Esophagus squamous epithelium (tissue), 4 donors: ENCODE measurements around the gene ELMO1.

ENCODE experiments used
- CTCF ChIP-seq, 6 experiments: fragments of 450-650 bp in 4 of 6; fragments of 200-600 bp in 2 of 6; sonication (generic) in 2 of 6; IDR thresholded peaks; one replicate each; pipeline ENCODE4 v1.5.1; 2016 to 2019; ENCODE audit warnings: antibody characterized with exemption in 6 of 6, mild to moderate bottlenecking in 4 of 6, moderate library complexity in 4 of 6
- POLR2A ChIP-seq, 4 donors: fragments of 450-650 bp; IDR thresholded peaks; one replicate each; pipeline ENCODE4 v1.6.1; 2017; ENCODE audit warnings: antibody characterized with exemption in 4 of 4, mild to moderate bottlenecking in 4 of 4, moderate library complexity in 3 of 4

DNA sequence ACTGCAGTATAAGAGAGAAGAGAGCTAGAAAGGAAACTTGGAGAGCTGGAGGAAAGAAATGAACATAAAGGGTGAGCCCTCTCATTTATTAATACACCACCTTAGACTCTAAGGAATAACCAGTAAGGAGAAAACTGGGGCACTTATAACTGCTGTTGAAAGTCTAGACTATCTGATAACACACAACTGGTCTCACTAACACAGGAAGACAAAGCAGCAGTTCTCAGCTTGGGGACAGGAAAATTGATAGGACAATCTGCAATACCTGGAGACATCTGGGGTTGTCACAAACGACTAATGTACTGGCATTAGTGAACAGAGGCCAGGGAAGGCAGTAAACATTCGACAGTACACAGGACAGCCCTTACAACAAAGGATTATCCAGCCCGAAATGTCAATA, 6.8 kb downstream of the ELMO1 start:
- no peak for TF ChIP-seq POLR2A (IDR thresholded peaks at IDR 0.05)
- TF ChIP-seq CTCF (IDR thresholded peaks at IDR 0.05), result no peak
